Endodermal cell (in vitro differentiated cells): ENCODE results near the gene ALDOC. TPM values are rescaled to one million over a fixed set of nuclear protein-coding genes. Genes with fewer than 3 reads are reported as not detected.

Experiments used
- DNase-seq: peaks from one replicate; pipeline ENCODE4 v3.0.0-alpha.2; 2017
- H3K27ac ChIP-seq: 2 replicates; pipeline ENCODE4 v1.5.1; 2013; ENCODE audit warnings: mild to moderate bottlenecking, low read depth, low read length, moderate library complexity
- H3K27me3 ChIP-seq: 2 replicates; pipeline ENCODE4 v1.6.1; 2013; ENCODE audit warnings: mild to moderate bottlenecking, low read length, moderate library complexity; ENCODE audit not compliant: insufficient read depth, control insufficient read depth, poor library complexity, severe bottlenecking
- H3K36me3 ChIP-seq: 2 replicates; pipeline ENCODE4 v1.7.0; 2013; ENCODE audit warnings: mild to moderate bottlenecking, low read length, moderate library complexity; ENCODE audit not compliant: control insufficient read depth, insufficient read depth
- H3K4me1 ChIP-seq: one replicate; pipeline ENCODE4 v1.7.0; 2013; ENCODE audit warnings: low read length; ENCODE audit not compliant: control insufficient read depth, insufficient read depth
- H3K4me3 ChIP-seq: 2 replicates; pipeline ENCODE4 v1.5.1; 2013; ENCODE audit warnings: mild to moderate bottlenecking, low read length, moderate library complexity
- H3K9ac ChIP-seq: 2 replicates; pipeline ENCODE4 v1.6.1; 2013; ENCODE audit warnings: mild to moderate bottlenecking, low read length, moderate library complexity; ENCODE audit not compliant: poor library complexity, severe bottlenecking; ENCODE audit errors: extremely low read depth
- H3K9me3 ChIP-seq: 2 replicates; pipeline ENCODE4 v1.6.1; 2013; ENCODE audit warnings: mild to moderate bottlenecking, low read length, moderate library complexity; ENCODE audit not compliant: control insufficient read depth
- H3K27ac Mint-ChIP-seq: 2 replicates; pipeline ENCODE4 v1.8.0; 2020; ENCODE audit warnings: mixed read lengths
- H3K27me3 Mint-ChIP-seq: 2 replicates; pipeline ENCODE4 v1.8.0; 2021; ENCODE audit warnings: mild to moderate bottlenecking, mixed read lengths; ENCODE audit not compliant: insufficient read depth
- H3K36me3 Mint-ChIP-seq: 2 replicates; pipeline ENCODE4 v1.8.0; 2020; ENCODE audit warnings: low read depth, mixed read lengths
- H3K4me1 Mint-ChIP-seq: 2 replicates; pipeline ENCODE4 v1.8.0; 2020; ENCODE audit warnings: mixed read lengths
- H3K4me3 Mint-ChIP-seq: 2 replicates; pipeline ENCODE4 v1.8.0; 2020; ENCODE audit warnings: mild to moderate bottlenecking, moderate library complexity, mixed read lengths
- H3K9me3 Mint-ChIP-seq: 2 replicates; pipeline ENCODE4 v1.8.0; 2020; ENCODE audit warnings: mild to moderate bottlenecking, mixed read lengths
- WGBS, 2 experiments: methylation state at CpG; one replicate each; pipeline versions ENCODE4 v1.1.5 to v1.1.7; 2013; ENCODE audit warnings: missing lambda C conversion rate in 2 of 2, mixed read lengths in 1 of 2; ENCODE audit not compliant: insufficient coverage in 1 of 2, insufficient read length in 1 of 2; 5-methylcytosine and 5-hydroxymethylcytosine counted together
- total RNA-seq, 2 donors: library from RNA; stranded (reverse); fragmentation: NEBNext Ultra II Directional in 1 of 2; extraction: Animal tissue kit (Norgen Biotek cat#: 25700) in 1 of 2; gene quantifications; 2 replicates in 1 of 2; 3 replicates in 1 of 2; pipeline ENCODE4 v1.2.1, GENCODE V29; 2021
- TF ChIP-seq, protein P1 (sequence below): fragments of 200-600 bp; sonication (generic); conservative IDR thresholded peaks from 2 replicates; pipeline ENCODE4 v1.5.0; 2021; ENCODE audit warnings: antibody characterized with exemption, mild to moderate bottlenecking

ALDOC gene
- total RNA-seq, 2 donors from 2014 or later, result 12.3 to 14.1 TPM

DNA sequence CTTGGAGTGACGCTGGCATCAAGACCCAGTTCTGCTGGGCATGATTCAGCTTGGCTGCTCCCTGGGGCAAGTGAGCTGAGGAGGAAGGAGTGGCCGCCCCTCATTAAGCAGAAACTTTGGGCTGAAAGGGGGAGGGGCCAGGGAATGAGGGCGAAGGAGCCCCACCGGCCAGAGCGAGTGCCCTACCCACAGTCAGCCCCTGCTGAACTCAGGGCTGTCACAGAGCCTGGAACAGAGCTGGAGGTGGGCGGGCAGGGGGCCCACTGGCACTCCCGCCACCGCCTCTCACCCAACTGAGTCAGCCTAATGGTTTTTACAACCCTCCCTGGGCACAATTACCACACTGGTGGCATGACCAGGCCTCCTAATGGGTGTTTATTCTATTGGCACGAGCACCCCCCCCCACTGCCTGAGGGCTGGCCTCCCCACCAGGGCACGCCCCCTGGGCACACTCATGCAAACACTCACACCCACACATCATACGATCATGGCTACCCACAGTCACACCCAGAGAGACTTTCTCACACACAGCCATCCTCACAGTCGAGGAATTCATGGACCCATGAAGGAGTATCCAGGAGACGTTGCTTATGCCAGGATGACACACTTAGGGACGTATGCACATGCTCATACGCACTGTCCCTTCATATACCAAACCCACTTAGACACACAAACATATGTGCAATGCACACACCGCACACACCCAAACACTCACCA lies 43.4 kb downstream of the ALDOC start:
- Mint-ChIP-seq H3K36me3 (no peaks in the 10 kb centered on the region), H3K27ac (no peak overlapping the region), H3K4me3 (no peak overlapping the region), H3K9me3 (no peaks in the 10 kb centered on the region), H3K4me1 (no peaks in the 10 kb centered on the region), H3K27me3 (peaks cover 5% of the 10 kb centered on the region)
- Histone ChIP-seq H3K36me3 (no peaks in the 10 kb centered on the region), H3K4me3 (no peak overlapping the region), H3K9me3 (no peaks in the 10 kb centered on the region), H3K4me1 (no peaks in the 10 kb centered on the region), H3K27me3 (peaks cover 10% of the 10 kb centered on the region), H3K9ac (no peak overlapping the region), H3K27ac (no peak overlapping the region)
- WGBS, 2 experiments, result 76 to 89% methylated on average over 3 to 16 of the region's 16 CpGs
- TF ChIP-seq, protein P1, sequence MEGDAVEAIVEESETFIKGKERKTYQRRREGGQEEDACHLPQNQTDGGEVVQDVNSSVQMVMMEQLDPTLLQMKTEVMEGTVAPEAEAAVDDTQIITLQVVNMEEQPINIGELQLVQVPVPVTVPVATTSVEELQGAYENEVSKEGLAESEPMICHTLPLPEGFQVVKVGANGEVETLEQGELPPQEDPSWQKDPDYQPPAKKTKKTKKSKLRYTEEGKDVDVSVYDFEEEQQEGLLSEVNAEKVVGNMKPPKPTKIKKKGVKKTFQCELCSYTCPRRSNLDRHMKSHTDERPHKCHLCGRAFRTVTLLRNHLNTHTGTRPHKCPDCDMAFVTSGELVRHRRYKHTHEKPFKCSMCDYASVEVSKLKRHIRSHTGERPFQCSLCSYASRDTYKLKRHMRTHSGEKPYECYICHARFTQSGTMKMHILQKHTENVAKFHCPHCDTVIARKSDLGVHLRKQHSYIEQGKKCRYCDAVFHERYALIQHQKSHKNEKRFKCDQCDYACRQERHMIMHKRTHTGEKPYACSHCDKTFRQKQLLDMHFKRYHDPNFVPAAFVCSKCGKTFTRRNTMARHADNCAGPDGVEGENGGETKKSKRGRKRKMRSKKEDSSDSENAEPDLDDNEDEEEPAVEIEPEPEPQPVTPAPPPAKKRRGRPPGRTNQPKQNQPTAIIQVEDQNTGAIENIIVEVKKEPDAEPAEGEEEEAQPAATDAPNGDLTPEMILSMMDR, result no peak
- no peak for DNase-seq

- Histone ChIP-seq H3K27ac (no peak overlapping the region), H3K9me3 (no peaks in the 10 kb centered on the region), H3K4me1 (no peaks in the 10 kb centered on the region), H3K4me3 (no peak overlapping the region), H3K9ac (no peak overlapping the region), H3K27me3 (peaks cover 10% of the 10 kb centered on the region), H3K36me3 (no peaks in the 10 kb centered on the region)
- Mint-ChIP-seq H3K9me3 (no peaks in the 10 kb centered on the region), H3K27me3 (peaks cover 5% of the 10 kb centered on the region), H3K4me3 (no peak overlapping the region), H3K4me1 (peaks cover 2% of the 10 kb centered on the region), H3K36me3 (no peaks in the 10 kb centered on the region), H3K27ac (no peak overlapping the region)
- no peak for DNase-seq
- WGBS, 2 experiments, result 77 to 87% methylated on average over 5 of the region's 7 CpGs
- TF ChIP-seq, protein P1, result no peak
These were observed 44.4 kb downstream of the ALDOC start for GRCh38 chr17:28532050-28532960.

DNA sequence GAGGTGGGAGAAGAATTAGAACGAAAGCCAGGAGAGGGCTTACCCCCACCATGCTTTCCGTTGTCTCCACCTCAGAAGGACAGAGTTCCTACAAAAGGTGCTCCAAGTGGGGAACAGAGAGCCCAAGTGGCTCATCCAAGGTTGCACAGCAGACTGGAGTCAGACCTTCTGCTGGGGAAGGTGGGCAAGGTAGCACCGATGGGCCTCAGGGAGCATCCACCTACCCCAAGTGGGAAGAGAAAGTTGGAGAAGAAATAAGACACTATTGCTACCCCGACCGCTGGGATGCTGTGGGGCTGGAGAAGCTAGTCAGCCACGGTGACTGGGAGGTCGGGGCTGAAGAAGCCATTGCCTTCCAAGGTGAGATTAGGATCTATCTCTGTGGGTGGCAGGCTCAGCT lies 45.8 kb downstream of the ALDOC start:
- DNase-seq, result no peak
- peaks cover 5% of the 10 kb centered on the region for H3K27me3 Mint-ChIP-seq
- H3K27me3 ChIP-seq, result peaks cover 10% of the 10 kb centered on the region
- H3K9me3 ChIP-seq, result no peaks in the 10 kb centered on the region
- H3K36me3 Mint-ChIP-seq, result no peaks in the 10 kb centered on the region
- TF ChIP-seq, protein P1, result no peak
- H3K9ac ChIP-seq, result no peak overlapping the region
- H3K27ac ChIP-seq, result no peak overlapping the region
- H3K4me3 Mint-ChIP-seq, result no peak overlapping the region
- 73 to 83% methylated on average over 5 to 7 of the region's 7 CpGs for WGBS, 2 experiments
- no peaks in the 10 kb centered on the region for H3K9me3 Mint-ChIP-seq
- H3K36me3 ChIP-seq, result no peaks in the 10 kb centered on the region
- no peaks in the 10 kb centered on the region for H3K4me1 ChIP-seq
- H3K4me1 Mint-ChIP-seq, result peaks cover 4% of the 10 kb centered on the region
- no peak overlapping the region for H3K27ac Mint-ChIP-seq
- no peak overlapping the region for H3K4me3 ChIP-seq
